ENCODE results near the gene MAT2B.

- TF ChIP-seq CTCF (IDR thresholded peaks at IDR 0.05; ENCODE audit: low read length) (no peak), EZH2 (optimal IDR thresholded peaks at IDR 0.05; ENCODE audit: low read depth, low read length) (no peak)
These were observed 16.2 kb upstream of the MAT2B start for GRCh38 chr5:163489055-163489744.

All from MM.1S (cell line).